GM20000 (cell line): Measurements from ENCODE around the gene ST3GAL2.

Source experiments
- DNase-seq: peaks from one replicate; pipeline ENCODE4 v3.0.0; 2012; ENCODE audit warnings: low spot score
- TF ChIP-seq, protein P1 (sequence below): IDR thresholded peaks from 2 replicates; pipeline ENCODE4 v1.5.1; 2012; ENCODE audit warnings: mild to moderate bottlenecking, control low read depth; ENCODE audit errors: extremely low read depth, missing control alignments

The ST3GAL2 gene

DNA sequence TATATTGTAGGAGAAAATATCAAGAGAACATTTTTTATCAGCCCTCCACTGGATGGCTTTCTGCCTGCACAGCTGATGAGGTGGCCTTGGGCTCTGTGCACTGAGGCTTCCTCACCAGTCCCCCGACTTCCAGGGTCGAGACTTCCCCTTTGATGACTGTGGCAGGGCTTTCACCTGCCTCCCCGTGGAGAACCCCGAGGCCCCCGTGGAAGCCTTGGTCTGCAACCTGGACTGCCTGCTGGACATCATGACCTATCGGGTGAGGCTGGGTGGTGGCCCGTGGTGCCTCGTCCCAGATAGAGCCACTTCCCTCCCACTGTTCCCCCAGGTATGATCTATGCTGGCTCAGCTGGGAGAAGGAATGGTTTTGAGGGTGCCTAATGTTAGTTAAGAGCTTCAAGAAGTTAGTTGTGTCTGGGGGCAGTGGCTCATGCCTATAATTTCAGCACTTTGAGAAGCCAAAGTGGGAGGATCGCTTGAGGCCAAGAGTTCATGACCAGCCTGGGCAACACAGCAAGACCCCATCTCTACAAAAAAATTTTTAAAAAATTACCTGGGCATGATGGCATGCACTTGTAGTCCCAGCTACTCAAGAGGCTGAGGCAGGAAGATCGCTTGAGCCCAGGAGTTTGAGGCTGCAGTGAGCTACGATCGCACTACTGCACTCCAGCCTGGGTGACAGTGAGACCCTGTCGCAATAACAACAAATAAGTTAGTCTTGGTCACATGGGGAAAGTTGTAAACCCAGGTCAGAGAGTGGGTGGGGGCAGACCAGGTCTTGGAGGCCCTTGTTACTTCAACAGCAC, 27.3 kb upstream of the ST3GAL2 start:
- no peak for DNase-seq
- TF ChIP-seq, protein P1, sequence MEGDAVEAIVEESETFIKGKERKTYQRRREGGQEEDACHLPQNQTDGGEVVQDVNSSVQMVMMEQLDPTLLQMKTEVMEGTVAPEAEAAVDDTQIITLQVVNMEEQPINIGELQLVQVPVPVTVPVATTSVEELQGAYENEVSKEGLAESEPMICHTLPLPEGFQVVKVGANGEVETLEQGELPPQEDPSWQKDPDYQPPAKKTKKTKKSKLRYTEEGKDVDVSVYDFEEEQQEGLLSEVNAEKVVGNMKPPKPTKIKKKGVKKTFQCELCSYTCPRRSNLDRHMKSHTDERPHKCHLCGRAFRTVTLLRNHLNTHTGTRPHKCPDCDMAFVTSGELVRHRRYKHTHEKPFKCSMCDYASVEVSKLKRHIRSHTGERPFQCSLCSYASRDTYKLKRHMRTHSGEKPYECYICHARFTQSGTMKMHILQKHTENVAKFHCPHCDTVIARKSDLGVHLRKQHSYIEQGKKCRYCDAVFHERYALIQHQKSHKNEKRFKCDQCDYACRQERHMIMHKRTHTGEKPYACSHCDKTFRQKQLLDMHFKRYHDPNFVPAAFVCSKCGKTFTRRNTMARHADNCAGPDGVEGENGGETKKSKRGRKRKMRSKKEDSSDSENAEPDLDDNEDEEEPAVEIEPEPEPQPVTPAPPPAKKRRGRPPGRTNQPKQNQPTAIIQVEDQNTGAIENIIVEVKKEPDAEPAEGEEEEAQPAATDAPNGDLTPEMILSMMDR, result no peak

DNA sequence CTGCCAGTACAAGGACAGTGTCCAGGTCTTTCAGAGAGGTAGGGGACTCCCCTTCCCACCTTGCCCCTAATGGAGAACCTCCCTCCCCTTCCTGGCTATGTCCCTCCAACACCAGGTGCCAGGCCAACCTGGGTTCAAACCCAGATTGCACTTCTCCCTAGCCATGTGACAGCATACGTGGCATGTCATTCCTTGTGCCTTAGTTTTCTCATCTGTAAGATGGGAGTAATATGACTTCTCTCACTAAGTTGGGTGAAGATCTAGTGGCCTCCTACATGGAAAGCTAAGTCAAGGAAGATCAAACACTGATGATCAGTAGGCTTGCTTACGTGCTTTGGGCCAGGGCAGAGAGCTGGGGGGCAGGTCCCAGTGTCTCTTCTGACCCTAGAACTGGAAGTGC, 24.3 kb upstream of the ST3GAL2 start:
- no peak for DNase-seq
- TF ChIP-seq, protein P1, result no peak

DNA sequence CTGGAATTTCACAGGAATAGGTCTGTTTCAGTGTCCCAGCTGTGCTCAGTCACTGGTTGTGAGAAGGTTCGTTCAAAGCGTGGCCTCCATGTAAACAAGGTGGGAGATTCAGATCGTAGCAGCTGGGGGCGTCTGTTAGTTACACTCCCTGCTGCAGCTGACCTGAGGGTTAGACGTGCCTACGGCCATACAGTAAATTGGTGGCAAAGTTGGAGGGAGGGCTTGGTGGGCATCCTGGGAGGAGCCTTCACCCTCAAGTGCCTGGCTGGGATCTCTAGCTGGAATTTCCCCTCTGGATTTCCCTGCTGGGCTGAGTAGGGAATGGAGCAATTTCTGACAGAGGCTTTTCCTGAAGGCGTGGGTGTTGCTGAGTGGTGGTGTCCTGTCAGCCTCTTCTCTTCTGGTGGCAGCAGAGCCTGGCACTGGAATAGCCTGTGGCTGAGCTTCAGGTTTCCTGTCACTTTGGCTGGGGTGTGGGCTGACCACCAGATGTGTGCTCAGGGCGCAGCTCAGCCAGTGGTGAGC, 21.9 kb upstream of the ST3GAL2 start:
- TF ChIP-seq, protein P1, result no peak
- DNase-seq, result no peak

DNA sequence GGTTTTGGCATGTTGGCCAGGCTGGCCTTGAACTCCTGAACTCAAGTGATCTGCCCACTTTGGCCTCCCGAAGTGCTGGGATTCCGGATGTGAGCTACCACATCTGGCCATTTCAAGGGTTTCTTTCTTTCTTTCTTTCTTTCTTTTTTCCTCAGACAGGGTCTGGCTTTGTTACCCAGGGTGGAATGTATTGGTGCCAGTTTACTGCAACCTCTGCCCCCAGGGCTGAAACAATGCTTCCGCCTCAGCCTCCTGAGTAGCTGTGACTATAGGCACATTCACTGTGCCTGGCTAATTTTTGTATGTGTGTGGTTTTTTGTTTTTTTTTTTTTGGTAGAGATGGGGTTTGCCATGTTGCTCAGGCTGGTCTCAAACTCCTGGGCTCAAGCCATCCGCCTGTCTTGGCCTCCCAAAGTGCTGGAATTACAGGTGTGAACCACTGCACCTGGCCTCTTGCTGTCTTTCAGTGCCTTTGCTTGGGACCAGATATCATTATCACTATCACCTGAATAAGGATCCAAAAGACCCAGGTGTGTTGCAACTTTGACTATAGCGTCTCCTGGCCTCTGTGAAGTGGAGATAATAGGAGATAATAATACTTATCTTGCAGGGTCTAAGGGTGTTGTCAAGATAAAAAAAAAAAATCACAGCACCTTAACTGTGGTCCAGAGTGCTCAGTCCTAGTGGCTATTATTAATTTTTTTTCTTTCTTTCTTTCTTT, 18.7 kb upstream of the ST3GAL2 start:
- DNase-seq, result no peak
- TF ChIP-seq, protein P1, result no peak

DNA sequence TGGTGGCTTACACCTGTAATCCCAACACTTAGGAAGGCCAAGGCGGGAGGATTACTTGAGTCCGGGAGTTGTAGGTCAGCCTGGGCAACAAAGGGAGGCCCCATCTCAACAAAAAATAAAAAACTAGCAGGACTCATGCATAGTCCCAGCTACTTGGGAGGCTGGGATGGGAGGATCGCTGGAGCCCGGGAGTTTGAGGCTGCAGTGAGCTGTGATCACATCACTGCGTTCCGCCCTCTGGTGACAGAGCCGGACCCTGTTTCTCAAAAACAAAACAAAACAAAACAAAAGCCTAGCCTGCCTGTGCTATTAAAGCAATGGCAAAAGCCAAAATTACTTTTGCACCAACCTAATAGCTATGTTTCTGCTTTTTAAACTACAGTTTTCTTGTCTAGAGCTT, 17.0 kb upstream of the ST3GAL2 start:
- no peak for DNase-seq

DNA sequence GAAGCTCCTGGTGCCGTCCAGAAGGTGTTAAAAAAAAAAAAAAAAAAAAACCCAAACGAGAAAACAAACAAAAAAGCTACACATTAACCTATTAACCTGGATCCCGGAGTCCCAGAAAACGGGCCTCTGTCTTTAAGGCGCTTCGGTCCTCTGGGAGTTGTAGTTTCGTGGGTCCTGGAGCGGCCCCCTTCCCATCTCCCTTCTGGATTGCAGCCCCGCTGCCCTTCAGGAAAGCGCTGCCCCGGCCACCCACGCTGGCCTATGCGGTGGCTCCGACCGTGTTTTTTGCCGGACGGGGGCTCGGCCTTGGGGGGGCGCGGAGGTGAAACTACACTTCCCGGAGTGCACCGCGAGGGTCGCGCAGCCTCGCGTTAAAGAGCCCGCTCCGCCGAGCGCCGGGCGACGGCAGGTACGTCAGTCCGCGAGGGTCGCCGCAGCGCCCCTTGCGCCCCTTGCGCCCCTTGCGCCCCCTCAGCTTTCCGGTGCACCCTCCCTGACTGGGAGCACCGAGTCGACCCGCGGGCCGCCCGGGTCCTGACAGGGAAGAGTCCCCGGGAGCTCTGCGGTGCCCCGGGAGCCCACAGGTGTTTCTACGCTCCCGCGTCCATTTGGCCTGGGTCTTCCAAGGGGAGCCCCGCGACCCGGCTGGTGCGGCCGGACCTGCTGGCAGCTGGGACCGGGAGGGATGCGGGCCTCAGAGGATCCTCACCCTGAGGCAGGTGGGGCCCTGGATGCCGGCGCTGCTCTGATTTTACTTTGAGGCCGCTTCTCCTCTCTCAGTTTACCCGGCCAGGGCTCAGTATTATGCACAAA, 15.5 kb upstream of the ST3GAL2 start, which contains the start of gene FCSK:
TSS of gene FCSK (plus strand) at position 374 of the 813 bp plus-strand sequence. CDS start 8,596 bp downstream, outside the sequence.
- DNase-seq, result peak; percentile 91
- TF ChIP-seq, protein P1, result no peak

More for the DNA sequence above, 17.0 kb upstream of the ST3GAL2 start:
- TF ChIP-seq, protein P1, result no peak
